CD4-positive, alpha-beta T cell treated with Interleukin-2 at 100 ng/mL for 4 hours (primary cell): Measurements from ENCODE around the gene DROSHA.
"Not testable (repeated sequence)": the region's sequence is repeated elsewhere in the genome, so short reads cannot be mapped to it uniquely, and the experiment has no call there.

Source experiments
- DNase-seq: peaks from one replicate; pipeline ENCODE4 v3.0.0-alpha.2; 2020; ENCODE audit warnings: low spot score

The DROSHA gene

GRCh38 chr5:31378838-31379237 is 153.1 kb downstream of the DROSHA start:
- DNase-seq: no peak

- no peak for DNase-seq
Measured at GRCh38 chr5:31378136-31378535, 153.8 kb downstream of the DROSHA start.

DNA sequence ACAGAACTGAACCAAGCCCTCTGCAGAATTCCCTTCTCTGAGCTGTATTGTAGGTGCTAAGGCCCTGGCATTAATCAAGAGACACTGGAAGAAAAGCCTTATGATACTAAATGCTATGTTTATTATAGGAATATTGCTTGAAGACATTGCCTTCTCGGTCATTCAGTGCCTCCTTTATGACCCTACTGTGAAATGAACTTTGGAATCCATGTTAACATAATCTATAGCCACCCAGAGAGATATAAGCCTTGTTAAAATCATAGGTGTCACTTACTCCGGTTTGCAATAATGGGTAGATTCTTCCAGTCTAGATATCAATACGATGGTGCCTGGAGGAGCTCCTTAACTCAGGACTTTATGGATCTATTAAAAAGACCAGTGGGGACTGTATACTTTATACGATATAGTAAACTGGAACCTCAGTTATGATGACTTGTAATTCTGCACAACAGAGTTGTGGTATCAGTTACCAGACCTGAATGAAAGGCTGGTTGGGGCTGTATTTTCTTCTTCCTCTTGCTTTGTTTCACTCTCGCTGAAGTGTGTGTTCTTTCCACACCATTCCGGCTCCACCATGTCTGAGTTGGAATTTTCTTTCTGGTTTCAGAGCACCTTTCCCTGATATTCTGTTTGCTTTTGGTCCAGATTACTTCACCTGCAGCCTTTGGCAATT is 154.5 kb downstream of the DROSHA start:
- no peak for DNase-seq

- no peak for DNase-seq
Measured at GRCh38 chr5:31375999-31376720, 155.7 kb downstream of the DROSHA start.

DNA sequence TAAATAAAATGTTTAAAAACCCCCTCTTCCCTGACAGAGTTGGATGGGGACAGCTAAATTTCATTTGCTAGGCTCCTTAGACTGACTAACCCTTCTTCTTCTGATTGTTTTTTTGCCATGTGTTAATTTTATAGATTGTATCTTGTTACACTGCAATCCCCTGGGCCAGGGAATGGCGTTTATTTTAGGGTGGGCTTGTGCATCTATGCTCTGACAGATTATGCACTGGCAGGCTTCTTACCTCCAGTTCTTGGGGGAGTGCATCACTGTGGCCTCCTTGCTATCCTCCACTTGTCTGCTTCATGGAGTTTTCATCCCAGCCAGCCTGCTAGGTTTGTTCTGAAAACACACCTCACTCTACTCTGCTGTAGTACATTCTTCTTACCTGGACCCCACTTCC is 159.8 kb downstream of the DROSHA start:
- no peak for DNase-seq

DNA sequence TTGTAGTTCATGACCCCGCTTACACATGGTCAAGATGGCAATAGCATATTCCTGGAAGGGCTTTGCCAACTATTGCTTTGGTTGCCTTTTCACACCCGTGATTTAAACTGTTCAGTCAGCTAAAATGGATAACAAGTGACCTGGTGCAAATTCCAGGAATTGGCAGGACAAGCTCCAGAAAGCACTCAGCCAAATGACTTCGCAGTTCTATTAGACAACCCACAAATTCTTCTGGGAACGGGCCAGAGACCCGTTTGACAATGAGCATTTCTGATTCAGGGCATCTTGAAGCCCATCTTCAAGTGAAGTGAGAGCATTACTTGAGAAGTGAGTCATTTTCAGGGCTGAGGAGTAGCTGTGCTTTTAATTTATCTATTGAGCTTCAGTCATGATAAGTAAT is 165.0 kb downstream of the DROSHA start:
- no peak for DNase-seq

GRCh38 chr5:31365776-31366175 is 166.1 kb downstream of the DROSHA start:
- DNase-seq: no peak

DNA sequence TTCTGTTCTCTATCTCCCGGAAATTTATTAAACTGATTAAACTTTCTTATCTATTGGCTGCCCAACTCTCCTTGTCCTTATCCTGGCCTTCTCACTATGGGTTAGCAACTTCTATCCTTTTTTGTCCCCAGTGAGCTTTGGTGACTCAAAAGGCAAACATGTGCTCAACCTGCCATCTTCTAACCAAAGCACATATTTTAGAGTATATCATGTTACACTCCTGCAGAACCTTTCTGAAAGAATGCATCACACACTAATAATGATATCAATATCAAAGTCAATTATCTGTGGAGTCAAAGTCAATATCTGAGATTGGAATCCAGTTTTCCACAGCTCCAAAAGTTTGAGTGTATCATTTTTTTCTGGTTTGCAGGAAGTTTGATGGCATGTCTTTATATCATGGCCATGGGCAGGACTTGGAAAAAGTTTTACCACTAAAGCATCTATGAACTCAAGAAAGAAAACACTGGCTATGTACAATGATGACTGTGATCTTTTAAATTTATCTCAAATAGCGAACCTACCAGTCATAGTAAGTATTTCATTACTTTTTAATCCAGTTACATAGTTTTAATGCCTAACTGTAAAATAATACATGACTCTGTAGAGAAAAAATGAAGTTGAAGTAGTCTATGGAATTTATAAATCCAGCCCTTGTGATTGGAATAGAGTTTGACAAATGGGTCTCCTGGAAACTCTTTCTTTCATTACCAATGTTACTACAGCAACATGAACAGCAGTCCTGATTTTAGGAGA is 166.8 kb downstream of the DROSHA start:
- no peak for DNase-seq

DNA sequence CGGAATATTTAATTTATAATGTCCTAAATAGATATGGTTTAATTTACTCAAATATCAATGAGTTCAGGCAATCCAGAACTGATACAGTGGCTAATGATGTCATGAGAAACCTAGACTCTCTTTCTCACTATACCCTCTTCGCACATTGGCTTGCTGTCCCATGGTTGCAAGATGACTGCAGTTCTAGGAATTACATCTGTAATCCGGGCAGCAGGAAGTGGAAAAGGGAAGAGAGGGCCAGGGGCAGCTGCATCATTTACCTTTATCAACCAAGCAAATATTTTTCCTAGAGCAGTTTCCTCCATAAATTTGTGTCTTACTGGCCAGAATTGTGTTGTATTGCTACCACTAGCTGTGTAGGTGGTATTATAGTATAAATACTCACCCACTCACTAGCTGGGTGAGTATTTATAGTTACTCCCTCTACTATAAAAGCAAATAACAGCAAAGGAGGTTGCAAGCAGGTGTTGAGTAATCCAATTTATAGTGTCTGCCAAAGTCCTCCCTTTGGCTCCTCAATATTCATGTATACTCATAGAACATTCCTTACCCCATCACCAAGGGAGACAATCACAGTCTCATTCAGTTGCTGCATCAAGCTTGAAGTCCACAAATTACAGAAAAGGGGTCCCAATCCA is 168.8 kb downstream of the DROSHA start:
- no peak for DNase-seq

DNA sequence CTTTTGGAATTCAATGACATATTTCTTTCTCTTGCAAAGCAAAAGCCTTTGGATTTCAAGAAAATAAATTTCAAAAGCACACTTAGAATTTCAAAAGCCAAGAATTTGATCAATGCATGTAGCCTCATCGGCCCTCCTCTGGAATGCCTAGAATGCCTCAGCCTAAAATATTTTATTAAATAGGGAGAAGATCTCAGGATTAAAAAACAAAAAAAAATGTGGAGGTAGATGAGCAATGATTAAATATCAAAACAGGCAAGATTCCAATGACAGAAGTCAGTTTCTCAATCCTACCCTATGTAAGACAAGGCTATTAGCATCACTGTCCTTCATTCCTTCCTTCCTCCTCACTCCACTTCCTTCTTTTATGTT is 169.4 kb downstream of the DROSHA start:
- no peak for DNase-seq

- DNase-seq: not testable (repeated sequence)
Measured at GRCh38 chr5:31361704-31362528, 170.0 kb downstream of the DROSHA start.

- no peak for DNase-seq
Measured at GRCh38 chr5:31361234-31361633, 170.7 kb downstream of the DROSHA start.

GRCh38 chr5:31359839-31360238 is 172.1 kb downstream of the DROSHA start:
- DNase-seq: no peak

GRCh38 chr5:31357038-31357437 is 174.9 kb downstream of the DROSHA start:
- no peak for DNase-seq

- DNase-seq: no peak
Measured at GRCh38 chr5:31355337-31355736, 176.6 kb downstream of the DROSHA start.
